ENCODE data around the gene PIK3R1. TPM values are rescaled to one million over a fixed set of nuclear protein-coding genes. Genes with fewer than 3 reads are reported as not detected.
A peak's percentile ranks its signal among the peaks of the same experiment; 100 is the strongest.

PIK3R1 gene
- total RNA-seq, 2 donors from 2014 or later, result 46.5 to 74.2 TPM

GRCh38 chr5:68182094-68182493 is 33.5 kb upstream of the PIK3R1 start:
- Mint-ChIP-seq H3K27ac (no peak overlapping the region), H3K9me3 (no peaks in the 10 kb centered on the region), H3K27me3 (ENCODE audit: low read depth) (no peaks in the 10 kb centered on the region), H3K4me1 (ENCODE audit: low read depth) (peaks cover 7% of the 10 kb centered on the region), H3K4me3 (no peak overlapping the region), H3K36me3 (ENCODE audit: insufficient read depth in 2 of 2) (no peaks in the 10 kb centered on the region)
- no peak for ATAC-seq (replicated peaks in 1 of 2)
- DNase-seq, result no peak

GRCh38 chr5:68182534-68182933 is 33.0 kb upstream of the PIK3R1 start:
- Mint-ChIP-seq H3K9me3 (no peaks in the 10 kb centered on the region), H3K27ac (no peak overlapping the region), H3K4me3 (no peak overlapping the region), H3K4me1 (ENCODE audit: low read depth) (peaks cover 7% of the 10 kb centered on the region), H3K27me3 (ENCODE audit: low read depth) (no peaks in the 10 kb centered on the region), H3K36me3 (ENCODE audit: insufficient read depth in 2 of 2) (no peaks in the 10 kb centered on the region)
- no peak for DNase-seq
- no peak for ATAC-seq (replicated peaks in 1 of 2)

- DNase-seq (no peak), ATAC-seq (replicated peaks in 1 of 2) (no peak)
- no peak overlapping the region for H3K4me3 Mint-ChIP-seq
- H3K27me3 Mint-ChIP-seq (ENCODE audit: low read depth), result no peaks in the 10 kb centered on the region
- H3K4me1 Mint-ChIP-seq (ENCODE audit: low read depth), result no peaks in the 10 kb centered on the region
- no peak overlapping the region for H3K27ac Mint-ChIP-seq
- no peaks in the 10 kb centered on the region for H3K9me3 Mint-ChIP-seq
- no peaks in the 10 kb centered on the region for H3K36me3 Mint-ChIP-seq (ENCODE audit: insufficient read depth in 2 of 2)
These were observed 28.1 kb upstream of the PIK3R1 start for GRCh38 chr5:68187268-68188055.

GRCh38 chr5:68189171-68189570 is 26.4 kb upstream of the PIK3R1 start:
- Mint-ChIP-seq H3K36me3 (ENCODE audit: insufficient read depth in 2 of 2) (no peaks in the 10 kb centered on the region), H3K27ac (no peak overlapping the region), H3K27me3 (ENCODE audit: low read depth) (no peaks in the 10 kb centered on the region), H3K4me3 (no peak overlapping the region), H3K9me3 (no peaks in the 10 kb centered on the region), H3K4me1 (ENCODE audit: low read depth) (no peaks in the 10 kb centered on the region)
- DNase-seq (no peak), ATAC-seq (replicated peaks in 1 of 2) (no peak)

GRCh38 chr5:68189613-68190012 is 25.9 kb upstream of the PIK3R1 start:
- no peaks in the 10 kb centered on the region for H3K27me3 Mint-ChIP-seq (ENCODE audit: low read depth)
- no peak for ATAC-seq (replicated peaks in 1 of 2)
- H3K27ac Mint-ChIP-seq, result no peak overlapping the region
- DNase-seq, result no peak
- H3K36me3 Mint-ChIP-seq (ENCODE audit: insufficient read depth in 2 of 2), result no peaks in the 10 kb centered on the region
- no peaks in the 10 kb centered on the region for H3K4me1 Mint-ChIP-seq (ENCODE audit: low read depth)
- H3K4me3 Mint-ChIP-seq, result no peak overlapping the region
- H3K9me3 Mint-ChIP-seq, result no peaks in the 10 kb centered on the region

GRCh38 chr5:68190619-68191018 is 24.9 kb upstream of the PIK3R1 start:
- H3K27ac Mint-ChIP-seq, result no peak overlapping the region
- no peaks in the 10 kb centered on the region for H3K27me3 Mint-ChIP-seq (ENCODE audit: low read depth)
- DNase-seq, result no peak
- H3K36me3 Mint-ChIP-seq (ENCODE audit: insufficient read depth in 2 of 2), result no peaks in the 10 kb centered on the region
- no peak overlapping the region for H3K4me3 Mint-ChIP-seq
- H3K9me3 Mint-ChIP-seq, result no peaks in the 10 kb centered on the region
- H3K4me1 Mint-ChIP-seq (ENCODE audit: low read depth), result no peaks in the 10 kb centered on the region
- no peak for ATAC-seq (replicated peaks in 1 of 2)

- Mint-ChIP-seq H3K27me3 (ENCODE audit: low read depth) (no peaks in the 10 kb centered on the region), H3K36me3 (ENCODE audit: insufficient read depth in 2 of 2) (no peaks in the 10 kb centered on the region), H3K4me3 (no peak overlapping the region), H3K4me1 (ENCODE audit: low read depth) (no peaks in the 10 kb centered on the region), H3K27ac (no peak overlapping the region), H3K9me3 (no peaks in the 10 kb centered on the region)
- no peak for ATAC-seq (replicated peaks in 1 of 2)
- DNase-seq, result no peak
These were observed 24.3 kb upstream of the PIK3R1 start for GRCh38 chr5:68191083-68191791.

GRCh38 chr5:68192679-68193060 is 22.9 kb upstream of the PIK3R1 start:
- no peak overlapping the region for H3K4me3 Mint-ChIP-seq
- no peak for ATAC-seq (replicated peaks in 1 of 2)

GRCh38 chr5:68193481-68194036 is 22.0 kb upstream of the PIK3R1 start:
- DNase-seq, result no peak
- no peak overlapping the region for H3K27ac Mint-ChIP-seq
- H3K4me1 Mint-ChIP-seq (ENCODE audit: low read depth), result no peaks in the 10 kb centered on the region
- peaks cover 0 to 3% of the 10 kb centered on the region in 2 donors for H3K36me3 Mint-ChIP-seq (ENCODE audit: insufficient read depth in 2 of 2)
- H3K4me3 Mint-ChIP-seq, result no peak overlapping the region
- no peak for ATAC-seq (replicated peaks in 1 of 2)
- peaks cover 6% of the 10 kb centered on the region for H3K27me3 Mint-ChIP-seq (ENCODE audit: low read depth)
- H3K9me3 Mint-ChIP-seq, result peaks cover 0 to 4% of the 10 kb centered on the region in 2 donors

More at GRCh38 chr5:68192679-68193060, 22.9 kb upstream of the PIK3R1 start:
- peaks cover 6% of the 10 kb centered on the region for H3K27me3 Mint-ChIP-seq (ENCODE audit: low read depth)
- H3K27ac Mint-ChIP-seq, result no peak overlapping the region
- peaks cover 0 to 3% of the 10 kb centered on the region in 2 donors for H3K36me3 Mint-ChIP-seq (ENCODE audit: insufficient read depth in 2 of 2)
- H3K4me1 Mint-ChIP-seq (ENCODE audit: low read depth), result no peaks in the 10 kb centered on the region
- DNase-seq, result no peak
- H3K9me3 Mint-ChIP-seq, result peaks cover 0 to 4% of the 10 kb centered on the region in 2 donors

- Mint-ChIP-seq H3K36me3 (ENCODE audit: insufficient read depth in 2 of 2) (peaks cover 0 to 3% of the 10 kb centered on the region in 2 donors), H3K4me1 (ENCODE audit: low read depth) (no peaks in the 10 kb centered on the region), H3K4me3 (no peak overlapping the region)
These were observed 21.2 kb upstream of the PIK3R1 start for GRCh38 chr5:68194386-68194785.

GRCh38 chr5:68195137-68195536 is 20.4 kb upstream of the PIK3R1 start:
- H3K4me1 Mint-ChIP-seq (ENCODE audit: low read depth), result peaks cover 2% of the 10 kb centered on the region
- peaks cover 0 to 4% of the 10 kb centered on the region in 2 donors for H3K9me3 Mint-ChIP-seq
- peaks cover 0 to 3% of the 10 kb centered on the region in 2 donors for H3K36me3 Mint-ChIP-seq (ENCODE audit: insufficient read depth in 2 of 2)
- peaks cover 6% of the 10 kb centered on the region for H3K27me3 Mint-ChIP-seq (ENCODE audit: low read depth)
- DNase-seq (no peak), ATAC-seq (replicated peaks in 1 of 2) (no peak)
- no peak overlapping the region for H3K4me3 Mint-ChIP-seq
- H3K27ac Mint-ChIP-seq, result no peak overlapping the region

More at GRCh38 chr5:68194386-68194785, 21.2 kb upstream of the PIK3R1 start:
- H3K27me3 Mint-ChIP-seq (ENCODE audit: low read depth), result peaks cover 6% of the 10 kb centered on the region
- peak overlapping the region; percentile 41 for H3K27ac Mint-ChIP-seq
- no peak for DNase-seq
- peaks cover 0 to 4% of the 10 kb centered on the region in 2 donors for H3K9me3 Mint-ChIP-seq
- ATAC-seq (replicated peaks in 1 of 2), result no peak

- Mint-ChIP-seq H3K27me3 (ENCODE audit: low read depth) (peaks cover 6% of the 10 kb centered on the region), H3K27ac (no peak overlapping the region), H3K36me3 (ENCODE audit: insufficient read depth in 2 of 2) (peaks cover 0 to 3% of the 10 kb centered on the region in 2 donors), H3K4me3 (no peak overlapping the region), H3K9me3 (peaks cover 0 to 5% of the 10 kb centered on the region in 2 donors), H3K4me1 (ENCODE audit: low read depth) (peaks cover 6% of the 10 kb centered on the region)
- DNase-seq (no peak), ATAC-seq (replicated peaks in 1 of 2) (no peak)
These were observed 18.7 kb upstream of the PIK3R1 start for GRCh38 chr5:68196876-68197275.

GRCh38 chr5:68200288-68200687 is 15.3 kb upstream of the PIK3R1 start:
- H3K36me3 Mint-ChIP-seq (ENCODE audit: insufficient read depth in 2 of 2), result peaks cover 0 to 3% of the 10 kb centered on the region in 2 donors
- H3K27me3 Mint-ChIP-seq (ENCODE audit: low read depth), result peaks cover 22% of the 10 kb centered on the region
- peaks cover 0 to 5% of the 10 kb centered on the region in 2 donors for H3K9me3 Mint-ChIP-seq
- no peak overlapping the region for H3K27ac Mint-ChIP-seq
- peaks cover 6% of the 10 kb centered on the region for H3K4me1 Mint-ChIP-seq (ENCODE audit: low read depth)
- H3K4me3 Mint-ChIP-seq, result no peak overlapping the region
- DNase-seq (no peak), ATAC-seq (replicated peaks in 1 of 2) (peak; percentile 37 to 67)
